ENCODE data around the gene PRRG2. TPM values are rescaled to one million over a fixed set of nuclear protein-coding genes. Genes with fewer than 3 reads are reported as not detected.
A peak's percentile ranks its signal among the peaks of the same experiment; 100 is the strongest.

Gene PRRG2
- total and polyA plus RNA-seq, 9 of the 15 experiments (the other 6 are each of a cell fraction or from before 2014, with no cell fraction given) = 0.06 to 1.1 (median 0.33) TPM

DNA sequence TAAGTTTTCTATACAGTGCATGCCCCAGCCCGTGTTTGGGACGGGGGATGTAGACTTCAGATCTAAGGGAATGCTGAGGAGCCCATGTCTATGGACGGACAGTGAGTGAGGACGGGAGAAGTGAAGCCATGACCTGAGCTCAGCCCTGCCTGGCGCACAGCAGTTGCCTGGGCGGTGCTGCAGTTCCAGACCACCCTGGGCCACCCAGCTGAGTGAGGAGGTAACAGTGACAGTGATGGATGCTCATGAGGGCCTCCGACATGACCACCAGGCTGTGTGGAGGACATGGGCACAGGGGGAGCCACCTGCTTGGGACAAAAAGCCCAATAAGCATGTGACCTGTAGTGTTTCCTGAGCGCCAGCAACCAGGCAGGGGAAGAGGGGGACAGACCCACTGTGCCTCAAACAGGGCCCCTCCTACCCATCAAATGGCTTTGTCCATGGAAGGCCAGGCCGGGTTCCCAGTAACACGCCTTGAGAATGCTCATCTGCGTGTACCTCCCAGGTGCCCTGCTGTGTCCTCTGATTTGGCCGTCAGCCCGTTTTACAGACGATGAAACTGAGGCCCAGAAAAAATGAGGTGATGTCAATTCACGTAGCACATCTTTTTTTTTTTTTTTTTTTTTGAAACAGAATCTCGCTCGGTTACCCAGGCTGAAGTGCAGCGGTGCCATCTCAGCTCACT lies 23.3 kb upstream of the PRRG2 start (continued):
- TF ChIP-seq ZNF174 (CRISPR knock-in tag; IDR thresholded peaks at IDR 0.05) (no peak), PTBP1 (IDR thresholded peaks at IDR 0.05; ENCODE audit: low read depth, low read length) (no peak), E2F3 (CRISPR knock-in tag; IDR thresholded peaks at IDR 0.05) (no peak), MEIS2 (IDR thresholded peaks at IDR 0.05; ENCODE audit: partially characterized antibody) (no peak), ERF (CRISPR knock-in tag; IDR thresholded peaks at IDR 0.05) (no peak), TCFL5 (CRISPR knock-in tag; conservative IDR thresholded peaks at IDR 0.05) (no peak), RBM25 (IDR thresholded peaks at IDR 0.05; ENCODE audit: low read depth, low read length, severe bottlenecking) (peak; percentile 80), RCOR1 (IDR thresholded peaks at IDR 0.05; ENCODE audit: borderline replicate concordance in 1 of 2, low read depth in 2 of 2, low read length in 2 of 2) (peak in 1 of 2 experiments; percentile 46; a peak in 1 of 4 replicates), NR2F6 (CRISPR knock-in tag; IDR thresholded peaks at IDR 0.05) (no peak), SMC3 (conservative IDR thresholded peaks at IDR 0.05; ENCODE audit: insufficient read depth, low read depth, low read length) (no peak), ZNF24 (IDR thresholded peaks at IDR 0.05) (0 out of 2 replicates have a peak, but pooled peaks have one; percentile 18), KAT8 (IDR thresholded peaks at IDR 0.05; ENCODE audit: low read depth) (no peak), FOXM1 (IDR thresholded peaks at IDR 0.05; ENCODE audit: low read depth) (no peak), FOXM1 (CRISPR knock-in tag; IDR thresholded peaks at IDR 0.05; ENCODE audit: low read depth) (no peak), BCOR (IDR thresholded peaks at IDR 0.05) (peak; percentile 83), NFRKB (IDR thresholded peaks at IDR 0.05; ENCODE audit: low read depth) (no peak), PHF20 (IDR thresholded peaks at IDR 0.05; ENCODE audit: partially characterized antibody) (no peak), KDM1A (IDR thresholded peaks at IDR 0.05) (peak; percentile 21 to 69; a peak in 1 of 4 replicates)
- TF ChIP-seq, protein P1, sequence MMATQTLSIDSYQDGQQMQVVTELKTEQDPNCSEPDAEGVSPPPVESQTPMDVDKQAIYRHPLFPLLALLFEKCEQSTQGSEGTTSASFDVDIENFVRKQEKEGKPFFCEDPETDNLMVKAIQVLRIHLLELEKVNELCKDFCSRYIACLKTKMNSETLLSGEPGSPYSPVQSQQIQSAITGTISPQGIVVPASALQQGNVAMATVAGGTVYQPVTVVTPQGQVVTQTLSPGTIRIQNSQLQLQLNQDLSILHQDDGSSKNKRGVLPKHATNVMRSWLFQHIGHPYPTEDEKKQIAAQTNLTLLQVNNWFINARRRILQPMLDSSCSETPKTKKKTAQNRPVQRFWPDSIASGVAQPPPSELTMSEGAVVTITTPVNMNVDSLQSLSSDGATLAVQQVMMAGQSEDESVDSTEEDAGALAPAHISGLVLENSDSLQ (IDR thresholded peaks at IDR 0.05) = peak; percentile 51; the same call in 1 of the 2 replicates
- TF ChIP-seq, protein P2, sequence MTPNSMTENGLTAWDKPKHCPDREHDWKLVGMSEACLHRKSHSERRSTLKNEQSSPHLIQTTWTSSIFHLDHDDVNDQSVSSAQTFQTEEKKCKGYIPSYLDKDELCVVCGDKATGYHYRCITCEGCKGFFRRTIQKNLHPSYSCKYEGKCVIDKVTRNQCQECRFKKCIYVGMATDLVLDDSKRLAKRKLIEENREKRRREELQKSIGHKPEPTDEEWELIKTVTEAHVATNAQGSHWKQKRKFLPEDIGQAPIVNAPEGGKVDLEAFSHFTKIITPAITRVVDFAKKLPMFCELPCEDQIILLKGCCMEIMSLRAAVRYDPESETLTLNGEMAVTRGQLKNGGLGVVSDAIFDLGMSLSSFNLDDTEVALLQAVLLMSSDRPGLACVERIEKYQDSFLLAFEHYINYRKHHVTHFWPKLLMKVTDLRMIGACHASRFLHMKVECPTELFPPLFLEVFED (CRISPR knock-in tag; conservative IDR thresholded peaks at IDR 0.05) = no peak
- TF ChIP-seq, protein P3, sequence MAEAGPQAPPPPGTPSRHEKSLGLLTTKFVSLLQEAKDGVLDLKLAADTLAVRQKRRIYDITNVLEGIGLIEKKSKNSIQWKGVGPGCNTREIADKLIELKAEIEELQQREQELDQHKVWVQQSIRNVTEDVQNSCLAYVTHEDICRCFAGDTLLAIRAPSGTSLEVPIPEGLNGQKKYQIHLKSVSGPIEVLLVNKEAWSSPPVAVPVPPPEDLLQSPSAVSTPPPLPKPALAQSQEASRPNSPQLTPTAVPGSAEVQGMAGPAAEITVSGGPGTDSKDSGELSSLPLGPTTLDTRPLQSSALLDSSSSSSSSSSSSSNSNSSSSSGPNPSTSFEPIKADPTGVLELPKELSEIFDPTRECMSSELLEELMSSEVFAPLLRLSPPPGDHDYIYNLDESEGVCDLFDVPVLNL (CRISPR knock-in tag; IDR thresholded peaks at IDR 0.05; ENCODE audit: low read depth) = no peak
- TF ChIP-seq, protein P4, sequence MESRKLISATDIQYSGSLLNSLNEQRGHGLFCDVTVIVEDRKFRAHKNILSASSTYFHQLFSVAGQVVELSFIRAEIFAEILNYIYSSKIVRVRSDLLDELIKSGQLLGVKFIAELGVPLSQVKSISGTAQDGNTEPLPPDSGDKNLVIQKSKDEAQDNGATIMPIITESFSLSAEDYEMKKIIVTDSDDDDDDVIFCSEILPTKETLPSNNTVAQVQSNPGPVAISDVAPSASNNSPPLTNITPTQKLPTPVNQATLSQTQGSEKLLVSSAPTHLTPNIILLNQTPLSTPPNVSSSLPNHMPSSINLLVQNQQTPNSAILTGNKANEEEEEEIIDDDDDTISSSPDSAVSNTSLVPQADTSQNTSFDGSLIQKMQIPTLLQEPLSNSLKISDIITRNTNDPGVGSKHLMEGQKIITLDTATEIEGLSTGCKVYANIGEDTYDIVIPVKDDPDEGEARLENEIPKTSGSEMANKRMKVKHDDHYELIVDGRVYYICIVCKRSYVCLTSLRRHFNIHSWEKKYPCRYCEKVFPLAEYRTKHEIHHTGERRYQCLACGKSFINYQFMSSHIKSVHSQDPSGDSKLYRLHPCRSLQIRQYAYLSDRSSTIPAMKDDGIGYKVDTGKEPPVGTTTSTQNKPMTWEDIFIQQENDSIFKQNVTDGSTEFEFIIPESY (CRISPR knock-in tag; IDR thresholded peaks at IDR 0.05) = peak; percentile 81; the same call in 1 of the 2 replicates
